ENCODE measurements around the gene TEAD1. TPM values are rescaled to one million over a fixed set of nuclear protein-coding genes. Genes with fewer than 3 reads are reported as not detected.

TEAD1 gene
- total RNA-seq, 1 donor: 176 TPM

- no peak overlapping the region for H2AFZ ChIP-seq (ENCODE audit: low read length)
- no peak overlapping the region for H3K4me2 ChIP-seq (ENCODE audit: insufficient read depth, low read length)
- H3K79me2 ChIP-seq (ENCODE audit: insufficient read depth, low read length): peaks cover 97% of the 10 kb centered on the region
- no peak for DNase-seq (ENCODE audit: insufficient read length, low spot score, missing footprints)
- peaks cover 15% of the 10 kb centered on the region for H4K20me1 ChIP-seq (ENCODE audit: insufficient read depth, low read length)
- peak overlapping the region; percentile 88 for H3K27ac ChIP-seq (ENCODE audit: low read depth, low read length)
- TF ChIP-seq CTCF (IDR thresholded peaks at IDR 0.05; ENCODE audit: extremely low read depth, low read depth, low read length): no peak
- no peak overlapping the region for H3K4me3 ChIP-seq (ENCODE audit: insufficient read depth, low read length)
- H3K27me3 ChIP-seq (ENCODE audit: insufficient read depth, low read length): no peaks in the 10 kb centered on the region
- peaks cover 64% of the 10 kb centered on the region for H3K4me1 ChIP-seq (ENCODE audit: insufficient read depth, low read length)
- H3K9me3 ChIP-seq (ENCODE audit: low read depth, low read length): no peaks in the 10 kb centered on the region
- no peaks in the 10 kb centered on the region for H3K36me3 ChIP-seq (ENCODE audit: insufficient read depth, low read length)
These were observed 98.1 kb downstream of the TEAD1 start for GRCh38 chr11:12772324-12772723.

- Histone ChIP-seq H3K79me2 (ENCODE audit: insufficient read depth, low read length) (peaks cover 97% of the 10 kb centered on the region), H3K36me3 (ENCODE audit: insufficient read depth, low read length) (no peaks in the 10 kb centered on the region), H3K9me3 (ENCODE audit: low read depth, low read length) (no peaks in the 10 kb centered on the region), H3K4me3 (ENCODE audit: insufficient read depth, low read length) (no peak overlapping the region), H3K4me2 (ENCODE audit: insufficient read depth, low read length) (no peak overlapping the region), H3K27me3 (ENCODE audit: insufficient read depth, low read length) (no peaks in the 10 kb centered on the region), H3K27ac (ENCODE audit: low read depth, low read length) (peak overlapping the region; percentile 30), H2AFZ (ENCODE audit: low read length) (no peak overlapping the region), H4K20me1 (ENCODE audit: insufficient read depth, low read length) (peaks cover 17% of the 10 kb centered on the region), H3K4me1 (ENCODE audit: insufficient read depth, low read length) (peaks cover 64% of the 10 kb centered on the region)
- TF ChIP-seq CTCF (IDR thresholded peaks at IDR 0.05; ENCODE audit: extremely low read depth, low read depth, low read length): no peak
- no peak for DNase-seq (ENCODE audit: insufficient read length, low spot score, missing footprints)
These were observed 99.4 kb downstream of the TEAD1 start for GRCh38 chr11:12773591-12773990.

- H3K4me3 ChIP-seq (ENCODE audit: insufficient read depth, low read length): no peak overlapping the region
- H3K79me2 ChIP-seq (ENCODE audit: insufficient read depth, low read length): peaks cover 93% of the 10 kb centered on the region
- H4K20me1 ChIP-seq (ENCODE audit: insufficient read depth, low read length): peaks cover 12% of the 10 kb centered on the region
- H3K4me1 ChIP-seq (ENCODE audit: insufficient read depth, low read length): peaks cover 43% of the 10 kb centered on the region
- no peaks in the 10 kb centered on the region for H3K27me3 ChIP-seq (ENCODE audit: insufficient read depth, low read length)
- no peak for DNase-seq (ENCODE audit: insufficient read length, low spot score, missing footprints)
- TF ChIP-seq CTCF (IDR thresholded peaks at IDR 0.05; ENCODE audit: extremely low read depth, low read depth, low read length): no peak
- no peak overlapping the region for H2AFZ ChIP-seq (ENCODE audit: low read length)
- H3K27ac ChIP-seq (ENCODE audit: low read depth, low read length): no peak overlapping the region
- H3K9me3 ChIP-seq (ENCODE audit: low read depth, low read length): no peaks in the 10 kb centered on the region
- no peaks in the 10 kb centered on the region for H3K36me3 ChIP-seq (ENCODE audit: insufficient read depth, low read length)
- H3K4me2 ChIP-seq (ENCODE audit: insufficient read depth, low read length): no peak overlapping the region
These were observed 101.7 kb downstream of the TEAD1 start for GRCh38 chr11:12775955-12776354.

GRCh38 chr11:12777208-12777874 lies 103.1 kb downstream of the TEAD1 start:
- H3K9me3 ChIP-seq (ENCODE audit: low read depth, low read length): no peaks in the 10 kb centered on the region
- no peak overlapping the region for H2AFZ ChIP-seq (ENCODE audit: low read length)
- H3K4me1 ChIP-seq (ENCODE audit: insufficient read depth, low read length): peaks cover 30% of the 10 kb centered on the region
- H3K36me3 ChIP-seq (ENCODE audit: insufficient read depth, low read length): no peaks in the 10 kb centered on the region
- no peak for TF ChIP-seq CTCF (IDR thresholded peaks at IDR 0.05; ENCODE audit: extremely low read depth, low read depth, low read length)
- H3K4me3 ChIP-seq (ENCODE audit: insufficient read depth, low read length): no peak overlapping the region
- H3K27me3 ChIP-seq (ENCODE audit: insufficient read depth, low read length): no peaks in the 10 kb centered on the region
- DNase-seq (ENCODE audit: insufficient read length, low spot score, missing footprints): peak; percentile 53
- H3K27ac ChIP-seq (ENCODE audit: low read depth, low read length): peak overlapping the region; percentile 6
- peaks cover 92% of the 10 kb centered on the region for H3K79me2 ChIP-seq (ENCODE audit: insufficient read depth, low read length)
- H3K4me2 ChIP-seq (ENCODE audit: insufficient read depth, low read length): no peak overlapping the region
- peaks cover 11% of the 10 kb centered on the region for H4K20me1 ChIP-seq (ENCODE audit: insufficient read depth, low read length)
